ENCODE measurements around the gene METTL25. TPM values are rescaled to one million over a fixed set of nuclear protein-coding genes. Genes with fewer than 3 reads are reported as not detected.

Gene METTL25
- total RNA-seq, 1 donor from 2014 or later: 11.9 TPM

GRCh38 chr12:82486524-82487235 is 128.4 kb downstream of the METTL25 start:
- no peak overlapping the region for H3K4me3 Mint-ChIP-seq
- DNase-seq (ENCODE audit: low spot score in 2 of 2, unreplicated experiment in 2 of 2): no peak
- H3K36me3 Mint-ChIP-seq: peaks cover 3% of the 10 kb centered on the region
- no peaks in the 10 kb centered on the region for H3K27me3 Mint-ChIP-seq (ENCODE audit: low read depth)
- TF ChIP-seq CTCF (IDR thresholded peaks at IDR 0.05; ENCODE audit: unreplicated experiment): no peak
- no peak overlapping the region for H3K27ac Mint-ChIP-seq
- H3K4me1 Mint-ChIP-seq: no peaks in the 10 kb centered on the region
- H3K9me3 Mint-ChIP-seq: peaks cover 40% of the 10 kb centered on the region

GRCh38 chr12:82504409-82504808 is 146.1 kb downstream of the METTL25 start:
- no peaks in the 10 kb centered on the region for H3K9me3 Mint-ChIP-seq
- peaks cover 16% of the 10 kb centered on the region for H3K4me1 Mint-ChIP-seq
- H3K36me3 Mint-ChIP-seq: no peaks in the 10 kb centered on the region
- no peak for TF ChIP-seq CTCF (IDR thresholded peaks at IDR 0.05; ENCODE audit: unreplicated experiment)
- peaks cover 16% of the 10 kb centered on the region for H3K27me3 Mint-ChIP-seq (ENCODE audit: low read depth)
- peak overlapping the region; percentile 36 for H3K27ac Mint-ChIP-seq
- H3K4me3 Mint-ChIP-seq: no peak overlapping the region
- DNase-seq (ENCODE audit: low spot score in 2 of 2, unreplicated experiment in 2 of 2): no peak

- no peak for DNase-seq (ENCODE audit: low spot score in 2 of 2, unreplicated experiment in 2 of 2)
- Mint-ChIP-seq H3K9me3 (no peaks in the 10 kb centered on the region), H3K27me3 (ENCODE audit: low read depth) (peaks cover 16% of the 10 kb centered on the region), H3K36me3 (no peaks in the 10 kb centered on the region), H3K4me3 (no peak overlapping the region), H3K4me1 (peaks cover 16% of the 10 kb centered on the region), H3K27ac (no peak overlapping the region)
- no peak for TF ChIP-seq CTCF (IDR thresholded peaks at IDR 0.05; ENCODE audit: unreplicated experiment)
These were observed 146.8 kb downstream of the METTL25 start for GRCh38 chr12:82505150-82505549.

GRCh38 chr12:82507686-82508085 is 149.4 kb downstream of the METTL25 start:
- no peak for DNase-seq (ENCODE audit: low spot score in 2 of 2, unreplicated experiment in 2 of 2)
- Mint-ChIP-seq H3K4me1 (peaks cover 20% of the 10 kb centered on the region), H3K27ac (no peak overlapping the region), H3K36me3 (no peaks in the 10 kb centered on the region), H3K9me3 (no peaks in the 10 kb centered on the region), H3K27me3 (ENCODE audit: low read depth) (peaks cover 8% of the 10 kb centered on the region), H3K4me3 (no peak overlapping the region)
- TF ChIP-seq CTCF (IDR thresholded peaks at IDR 0.05; ENCODE audit: unreplicated experiment): no peak

- Mint-ChIP-seq H3K27ac (no peak overlapping the region), H3K36me3 (no peaks in the 10 kb centered on the region), H3K9me3 (no peaks in the 10 kb centered on the region), H3K4me3 (no peak overlapping the region), H3K4me1 (peaks cover 11% of the 10 kb centered on the region), H3K27me3 (ENCODE audit: low read depth) (no peaks in the 10 kb centered on the region)
- DNase-seq (ENCODE audit: low spot score in 2 of 2, unreplicated experiment in 2 of 2): no peak
- TF ChIP-seq CTCF (IDR thresholded peaks at IDR 0.05; ENCODE audit: unreplicated experiment): no peak
These were observed 152.1 kb downstream of the METTL25 start for GRCh38 chr12:82510386-82510785.

All from mesothelial cell of epicardium (in vitro differentiated cells).